Activated CD4-positive, alpha-beta T cell treated with anti-CD3 and anti-CD28 coated beads, Interleukin-2, Interleukin-4, amounts not matched to agents 100 ng/mL and 50 ng/mL, durations not matched to agents 16 hours and 8 hours (primary cell): Measurements from ENCODE around the gene AQP3.
"Not testable (repeated sequence)": the region's sequence is repeated elsewhere in the genome, so short reads cannot be mapped to it uniquely, and the experiment has no call there.

Experiments
- DNase-seq: peaks from one replicate; pipeline ENCODE4 v3.0.0-alpha.2; 2020; ENCODE audit warnings: low spot score

The AQP3 gene

GRCh38 chr9:33440204-33440603 lies 7.2 kb downstream of the AQP3 start:
- DNase-seq: no peak

DNA sequence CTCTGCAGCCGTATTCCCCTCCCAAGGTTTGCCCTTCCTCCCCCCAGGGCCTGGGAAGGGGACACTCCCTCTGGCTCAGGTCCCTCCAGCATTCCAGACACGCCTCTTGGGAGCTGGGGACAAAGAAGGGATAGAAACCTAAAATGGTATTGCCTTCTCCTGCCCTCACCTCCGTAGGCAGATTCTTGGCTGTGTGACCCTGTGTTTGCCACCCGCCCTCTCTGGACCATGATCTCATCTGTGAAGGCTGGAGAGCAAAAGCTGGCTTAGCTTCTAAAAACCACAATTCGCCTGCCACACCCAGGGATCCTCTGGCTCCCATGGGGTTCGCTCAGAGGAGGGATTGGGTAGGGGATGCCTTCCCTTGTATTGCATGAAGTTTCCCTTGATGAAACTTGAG lies 7.7 kb downstream of the AQP3 start:
- no peak for DNase-seq

- DNase-seq: no peak
Observed at GRCh38 chr9:33438926-33439680, 8.3 kb downstream of the AQP3 start.

DNA sequence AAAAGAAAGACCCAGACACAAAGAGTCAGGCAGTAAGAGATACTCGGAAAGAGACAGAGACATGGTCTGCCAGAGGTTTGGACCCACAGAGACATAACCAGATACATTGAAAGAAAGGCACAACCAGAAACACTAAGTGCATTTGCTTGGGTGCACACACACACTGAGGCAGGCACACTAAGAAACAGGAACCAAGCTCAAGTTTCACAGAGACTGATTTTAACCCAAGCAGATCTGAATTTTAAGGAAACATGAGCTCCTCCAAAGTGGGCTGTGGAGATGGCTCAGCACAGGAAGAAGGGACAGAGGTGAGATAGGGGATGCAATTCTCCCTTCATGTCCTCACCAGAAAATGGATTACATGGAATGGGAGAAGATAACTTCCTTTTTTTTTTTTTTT lies 9.5 kb downstream of the AQP3 start:
- DNase-seq: no peak

GRCh38 chr9:33437205-33437604 lies 10.2 kb downstream of the AQP3 start:
- DNase-seq: no peak

DNA sequence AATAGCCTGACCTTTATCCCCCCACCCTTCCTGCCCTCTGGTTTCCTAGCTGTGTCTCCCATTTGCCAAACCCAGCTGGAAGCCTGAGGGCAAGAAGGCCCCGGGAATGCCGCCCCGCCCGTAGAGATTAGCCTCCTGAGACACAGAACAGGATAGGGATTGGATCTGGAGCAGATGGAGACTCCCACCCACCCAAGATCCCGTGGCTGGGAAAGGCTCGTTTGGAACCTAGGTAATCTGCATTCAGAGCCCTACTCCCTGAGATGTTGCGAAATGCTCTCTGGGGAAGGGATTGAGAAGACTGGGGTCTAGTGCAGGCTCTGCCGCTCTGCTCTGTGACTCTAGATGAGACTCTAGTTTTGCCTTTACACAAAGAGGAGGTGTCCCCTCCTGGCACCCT lies 10.9 kb downstream of the AQP3 start:
- no peak for DNase-seq

DNA sequence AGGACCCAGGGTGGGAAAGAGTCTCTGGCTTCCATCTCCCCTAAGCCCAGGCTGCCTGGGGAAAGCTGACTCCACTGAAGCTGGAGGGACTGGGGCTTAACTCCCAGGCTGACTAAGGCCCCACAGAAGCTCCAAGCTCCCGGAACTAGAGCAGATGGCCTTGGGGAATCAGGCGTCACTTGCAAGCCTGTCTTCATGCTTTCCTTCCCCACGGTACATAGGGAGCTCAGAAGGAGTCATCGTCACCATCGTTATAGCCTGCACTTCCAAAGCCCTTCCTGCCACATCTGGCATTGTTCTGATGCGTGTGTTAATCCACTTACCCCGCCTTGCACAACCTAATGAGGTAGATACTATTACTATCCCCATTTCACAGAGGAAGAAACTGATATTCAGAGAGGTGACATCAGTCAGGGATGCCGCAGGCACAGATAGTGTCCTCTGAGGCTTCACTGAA lies 11.5 kb downstream of the AQP3 start:
- no peak for DNase-seq

DNA sequence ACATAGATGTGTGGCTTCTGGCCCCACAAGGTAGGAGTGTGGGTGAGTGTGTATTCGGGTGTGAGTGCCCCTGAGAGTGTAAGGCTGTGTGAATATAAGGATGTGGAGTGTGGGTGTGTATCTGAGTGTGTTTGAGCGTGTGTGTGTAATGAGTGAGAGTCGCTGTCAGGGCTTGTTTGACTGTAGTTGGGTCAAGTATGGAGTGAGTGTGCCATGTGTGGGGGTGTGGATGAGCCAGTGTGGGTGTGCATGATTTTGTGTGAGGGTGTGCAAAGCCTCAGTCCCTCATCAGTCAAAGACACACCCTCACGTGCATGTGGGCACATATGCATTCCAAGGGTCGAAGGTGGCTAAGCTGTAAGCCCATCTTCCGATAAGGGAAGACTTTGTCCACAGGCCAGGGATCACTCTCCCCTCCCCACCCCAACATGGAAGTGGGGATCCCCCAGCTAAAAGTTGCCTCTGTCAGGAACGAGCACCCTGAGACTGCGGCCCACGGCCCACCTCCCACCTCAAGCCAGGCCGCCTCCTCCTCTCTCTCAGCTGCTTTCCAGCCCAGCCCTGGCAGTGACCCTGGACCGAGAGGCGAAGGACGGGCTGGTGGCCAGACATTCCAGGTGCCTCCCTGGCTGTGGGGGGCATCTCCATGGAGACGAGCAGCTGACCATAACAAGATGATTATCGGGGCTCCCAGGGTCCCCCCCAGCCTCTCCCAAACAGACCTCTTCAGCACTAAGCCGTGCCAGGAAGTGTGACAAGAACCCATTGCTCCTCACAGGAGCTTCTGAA lies 12.9 kb downstream of the AQP3 start:
- no peak for DNase-seq

GRCh38 chr9:33433871-33434270 lies 13.5 kb downstream of the AQP3 start:
- DNase-seq: no peak

DNA sequence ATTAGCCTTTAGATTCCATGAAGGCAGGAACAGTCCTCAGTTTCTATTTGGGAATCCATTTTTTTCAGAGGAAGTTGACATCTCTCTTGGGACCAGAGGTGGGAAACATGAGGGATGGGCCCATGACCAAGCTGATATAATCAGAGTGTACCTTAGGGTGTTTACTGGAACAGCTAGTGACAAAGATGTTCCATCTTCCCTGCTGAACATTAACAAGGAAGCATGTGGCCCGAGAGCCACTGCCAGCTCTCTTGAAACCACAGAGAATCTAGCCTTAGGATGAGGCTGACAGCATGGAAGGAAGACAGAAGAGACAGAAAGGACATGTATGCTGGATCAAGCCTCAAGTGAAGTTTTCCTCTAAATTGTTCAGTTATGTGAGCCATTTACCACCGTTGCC lies 16.0 kb downstream of the AQP3 start:
- no peak for DNase-seq

DNA sequence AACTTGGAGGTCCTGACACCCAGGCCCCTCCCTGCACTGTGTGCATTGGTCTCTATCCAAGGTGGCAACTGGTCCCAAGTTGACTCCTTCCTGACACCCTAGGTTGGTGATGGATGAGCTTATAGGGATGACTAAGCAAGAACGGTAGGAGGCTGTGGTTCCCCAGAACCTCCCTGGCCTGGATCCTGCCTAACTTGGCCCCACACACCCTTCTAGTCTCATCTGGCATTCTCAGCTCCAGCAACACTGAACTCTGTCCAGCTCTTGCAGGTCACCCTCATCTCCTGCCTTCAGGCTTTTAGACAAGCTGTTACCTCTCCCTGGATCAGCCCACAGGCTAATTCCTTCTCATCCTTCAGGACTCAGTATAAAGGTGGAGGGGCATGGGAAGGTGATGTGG lies 16.5 kb downstream of the AQP3 start:
- no peak for DNase-seq

DNA sequence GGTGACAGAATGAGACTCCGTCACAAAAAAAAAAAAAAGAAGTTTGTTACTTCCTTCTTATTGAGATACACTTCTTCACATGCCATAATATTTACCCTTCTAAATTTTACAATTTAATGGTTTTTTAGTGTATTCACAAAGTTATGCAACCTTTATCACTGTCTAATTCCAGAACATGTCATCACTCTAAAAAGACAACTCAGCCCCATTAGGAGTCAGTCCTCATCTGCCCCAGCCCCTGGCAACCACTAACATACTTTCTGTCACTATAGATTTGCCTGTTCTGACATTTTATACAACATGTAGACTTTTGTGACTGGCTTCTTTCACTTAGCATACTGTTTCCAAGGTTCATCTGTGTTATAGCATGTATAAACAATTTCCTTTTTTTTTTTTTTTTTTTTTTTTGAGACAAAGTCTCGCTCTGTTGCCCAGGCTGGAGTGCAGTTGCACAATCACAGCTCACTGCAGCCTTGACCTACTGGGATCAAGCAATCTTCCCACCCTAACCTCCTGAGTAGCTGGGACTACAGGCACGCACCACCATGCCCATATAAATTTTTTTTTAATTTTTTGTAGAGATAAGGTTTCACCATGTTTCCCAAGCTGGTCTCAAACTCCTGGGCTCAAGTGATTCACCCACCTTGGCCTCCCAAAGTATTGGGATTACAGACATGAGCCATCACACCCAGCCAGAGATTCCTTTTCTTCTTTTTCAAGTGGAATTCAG lies 18.0 kb downstream of the AQP3 start:
- DNase-seq: no peak

- DNase-seq: no peak
Observed at GRCh38 chr9:33426843-33427293, 20.5 kb downstream of the AQP3 start.

- no peak for DNase-seq
Observed at GRCh38 chr9:33425128-33425533, 22.3 kb downstream of the AQP3 start.

DNA sequence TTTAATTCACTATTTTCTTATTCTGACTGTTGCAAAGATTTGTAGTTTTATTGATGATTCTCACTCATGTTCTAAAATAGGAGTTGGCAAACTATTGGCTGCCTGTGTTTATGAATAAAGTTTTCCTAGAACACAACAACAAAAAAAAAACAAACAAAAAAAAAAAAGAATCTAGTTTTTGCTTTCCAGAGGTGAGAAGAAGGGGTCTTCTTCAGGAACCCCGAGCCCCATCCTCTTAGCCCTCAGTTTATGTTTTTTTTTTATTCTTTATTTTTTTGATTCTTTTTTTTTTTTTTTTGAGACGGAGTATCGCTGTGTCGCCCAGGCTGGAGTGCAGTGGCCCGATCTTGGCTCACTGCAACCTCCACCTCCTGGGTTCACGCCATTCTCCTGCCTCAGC lies 22.9 kb downstream of the AQP3 start:
- DNase-seq: not testable (repeated sequence)

DNA sequence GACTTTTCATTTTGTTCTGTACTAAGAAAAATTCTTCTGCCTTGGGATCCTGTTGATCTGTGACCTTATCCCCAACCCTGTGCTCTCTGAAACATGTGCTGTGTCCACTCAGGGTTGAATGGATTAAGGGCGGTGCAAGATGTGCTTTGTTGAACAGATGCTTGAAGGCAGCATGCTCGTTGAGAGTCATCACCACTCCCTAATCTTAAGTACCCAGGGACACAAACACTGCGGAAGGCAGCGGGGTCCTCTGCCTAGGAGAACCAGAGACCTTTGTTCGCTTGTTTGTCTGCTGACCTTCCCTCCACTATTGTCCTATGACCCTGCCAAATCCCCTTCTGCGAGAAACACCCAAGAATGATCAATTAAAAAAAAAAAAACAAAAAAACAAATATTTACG lies 23.4 kb downstream of the AQP3 start:
- DNase-seq: not testable (repeated sequence)

GRCh38 chr9:33419708-33420303 lies 27.6 kb downstream of the AQP3 start:
- no peak for DNase-seq

DNA sequence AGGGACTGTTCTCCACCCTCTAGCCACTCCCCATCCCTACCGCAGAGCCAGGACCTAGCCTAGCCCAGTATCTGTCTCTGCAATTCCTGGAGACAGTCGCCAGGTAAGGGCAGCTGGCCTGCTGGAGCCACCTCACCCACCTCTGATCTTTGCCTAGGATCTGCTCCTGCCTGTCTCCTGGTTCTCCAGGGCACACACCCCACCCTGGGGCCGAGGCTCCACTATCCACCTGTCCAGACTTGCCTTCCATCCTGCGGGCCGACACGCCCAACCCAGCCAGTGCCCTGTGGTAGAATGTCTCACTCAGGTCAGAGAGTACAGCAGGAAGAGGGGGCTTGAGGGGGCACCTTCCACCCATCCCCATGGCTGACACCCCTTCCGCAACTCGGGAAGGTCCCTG lies 29.3 kb downstream of the AQP3 start:
- no peak for DNase-seq

- DNase-seq: no peak
Observed at GRCh38 chr9:33416996-33417395, 30.4 kb downstream of the AQP3 start.

- peak; percentile 91 for DNase-seq
Observed at GRCh38 chr9:33415501-33416038, 31.8 kb downstream of the AQP3 start.

GRCh38 chr9:33414889-33415500 lies 32.4 kb downstream of the AQP3 start:
- DNase-seq: no peak

DNA sequence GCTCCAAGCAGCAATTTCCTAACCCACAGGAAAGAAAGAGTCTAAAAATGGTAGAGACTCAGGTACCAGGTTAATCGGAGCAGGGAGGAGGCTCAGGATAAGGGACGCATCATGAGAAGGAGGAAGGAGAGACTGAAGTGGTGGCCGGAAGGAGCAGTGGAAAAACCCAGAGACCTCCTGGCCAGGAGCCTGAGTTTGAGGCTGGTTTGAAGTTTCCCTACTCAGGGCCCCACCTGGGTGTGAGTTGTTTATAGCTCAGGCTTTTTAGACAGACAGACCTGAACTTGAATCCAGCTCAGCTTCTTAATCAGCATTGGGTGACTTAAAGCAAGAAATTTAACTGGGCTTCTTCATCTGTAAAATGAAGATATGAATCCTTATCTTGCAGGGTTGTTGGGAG lies 33.1 kb downstream of the AQP3 start:
- DNase-seq: no peak
